Central memory CD4-positive, alpha-beta T cell (primary cell): Measurements from ENCODE around the gene CLDN34.

ENCODE experiments used
- DNase-seq: peaks from one replicate; pipeline ENCODE4 v3.0.0; 2022

CLDN34 gene

DNA sequence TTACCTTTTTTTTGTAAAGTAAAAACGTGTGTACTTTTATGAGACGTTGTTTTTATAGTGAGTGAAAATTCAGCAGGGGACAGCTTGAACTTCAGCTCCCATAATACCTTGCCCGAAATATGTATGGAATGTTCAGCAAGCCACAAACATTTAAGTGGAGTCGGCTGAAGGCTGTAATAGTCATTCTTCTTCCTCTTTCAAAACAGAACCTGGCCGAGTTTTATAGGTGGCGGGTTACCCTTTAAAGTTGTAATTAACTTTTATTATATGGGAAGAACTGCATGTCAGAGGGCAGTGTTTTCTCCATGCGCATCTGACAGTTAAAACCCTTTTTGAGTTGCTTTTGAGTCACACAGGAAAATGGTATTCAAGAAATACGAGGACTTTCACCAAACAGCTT is 50.7 kb downstream of the CLDN34 start:
- DNase-seq: no peak
